Parathyroid adenoma (tissue), 2 donors: Measurements from ENCODE around the gene LCMT1.
A peak's percentile ranks its signal among the peaks of the same experiment; 100 is the strongest.

Source experiments
- H2AFZ ChIP-seq: fragments of 300-600 bp; sonication (generic); one replicate; pipeline ENCODE4 v1.7.0; 2017; ENCODE audit warnings: antibody characterized with exemption, mild to moderate bottlenecking
- H3K27ac ChIP-seq: fragments of 300-600 bp; sonication (generic); one replicate; pipeline ENCODE4 v1.7.0; 2017
- H3K27me3 ChIP-seq: fragments of 300-600 bp; sonication (generic); one replicate; pipeline ENCODE4 v1.7.0; 2017; ENCODE audit warnings: low read length; ENCODE audit not compliant: control insufficient read depth, insufficient read depth
- H3K36me3 ChIP-seq: fragments of 300-600 bp; sonication (generic); one replicate; pipeline ENCODE4 v1.7.0; 2017; ENCODE audit warnings: low read length; ENCODE audit not compliant: control insufficient read depth, insufficient read depth
- H3K4me1 ChIP-seq: fragments of 300-600 bp; sonication (generic); one replicate; pipeline ENCODE4 v1.7.0; 2017; ENCODE audit warnings: control low read depth
- H3K4me2 ChIP-seq: fragments of 300-600 bp; sonication (generic); one replicate; pipeline ENCODE4 v1.7.0; 2017; ENCODE audit warnings: low read length
- H3K4me3 ChIP-seq: fragments of 300-600 bp; sonication (generic); one replicate; pipeline ENCODE4 v1.7.0; 2017; ENCODE audit warnings: low read depth, low read length
- H3K79me2 ChIP-seq: fragments of 300-600 bp; sonication (generic); one replicate; pipeline ENCODE4 v1.7.0; 2017; ENCODE audit warnings: control low read depth
- H3K9ac ChIP-seq: fragments of 300-600 bp; sonication (generic); one replicate; pipeline ENCODE4 v1.7.0; 2017; ENCODE audit warnings: mild to moderate bottlenecking
- H3K9me3 ChIP-seq: fragments of 300-600 bp; sonication (generic); one replicate; pipeline ENCODE4 v1.7.0; 2017; ENCODE audit warnings: low read length; ENCODE audit not compliant: control insufficient read depth
- TF ChIP-seq, protein P1 (sequence below): fragments of 300-600 bp; sonication (generic); IDR thresholded peaks from one replicate; pipeline ENCODE4 v1.7.0; 2017; ENCODE audit warnings: antibody characterized with exemption, mild to moderate bottlenecking
- donor health status: primary hyperparathyroidism.

The LCMT1 gene

DNA sequence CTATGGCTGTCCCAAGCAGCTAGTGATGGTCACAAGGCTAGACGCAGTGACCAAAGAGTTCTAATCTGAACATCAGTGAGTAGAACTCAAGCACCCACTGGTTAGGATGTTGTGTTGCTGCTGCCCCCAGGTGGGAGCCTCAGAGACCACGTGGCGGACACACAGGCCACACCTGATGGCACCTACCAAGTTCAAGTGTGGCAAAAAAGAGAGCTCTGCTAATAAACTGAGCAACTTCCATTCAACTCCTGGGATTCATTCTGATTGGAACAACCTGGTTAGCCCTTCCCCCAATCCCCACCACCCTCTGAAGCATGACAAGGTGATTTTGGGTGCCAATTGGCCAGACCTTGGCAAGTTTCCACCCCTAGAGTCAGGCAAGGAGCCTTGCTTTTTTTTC lies 3.5 kb upstream of the LCMT1 start:
- TF ChIP-seq, protein P1, sequence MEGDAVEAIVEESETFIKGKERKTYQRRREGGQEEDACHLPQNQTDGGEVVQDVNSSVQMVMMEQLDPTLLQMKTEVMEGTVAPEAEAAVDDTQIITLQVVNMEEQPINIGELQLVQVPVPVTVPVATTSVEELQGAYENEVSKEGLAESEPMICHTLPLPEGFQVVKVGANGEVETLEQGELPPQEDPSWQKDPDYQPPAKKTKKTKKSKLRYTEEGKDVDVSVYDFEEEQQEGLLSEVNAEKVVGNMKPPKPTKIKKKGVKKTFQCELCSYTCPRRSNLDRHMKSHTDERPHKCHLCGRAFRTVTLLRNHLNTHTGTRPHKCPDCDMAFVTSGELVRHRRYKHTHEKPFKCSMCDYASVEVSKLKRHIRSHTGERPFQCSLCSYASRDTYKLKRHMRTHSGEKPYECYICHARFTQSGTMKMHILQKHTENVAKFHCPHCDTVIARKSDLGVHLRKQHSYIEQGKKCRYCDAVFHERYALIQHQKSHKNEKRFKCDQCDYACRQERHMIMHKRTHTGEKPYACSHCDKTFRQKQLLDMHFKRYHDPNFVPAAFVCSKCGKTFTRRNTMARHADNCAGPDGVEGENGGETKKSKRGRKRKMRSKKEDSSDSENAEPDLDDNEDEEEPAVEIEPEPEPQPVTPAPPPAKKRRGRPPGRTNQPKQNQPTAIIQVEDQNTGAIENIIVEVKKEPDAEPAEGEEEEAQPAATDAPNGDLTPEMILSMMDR: no peak
- no peak overlapping the region for H3K27ac ChIP-seq
- H3K9me3 ChIP-seq: no peaks in the 10 kb centered on the region
- H2AFZ ChIP-seq: no peak overlapping the region
- H3K4me3 ChIP-seq: no peak overlapping the region
- H3K4me2 ChIP-seq: no peak overlapping the region
- peaks cover 11% of the 10 kb centered on the region for H3K4me1 ChIP-seq
- H3K36me3 ChIP-seq: no peaks in the 10 kb centered on the region
- no peak overlapping the region for H3K9ac ChIP-seq
- H3K79me2 ChIP-seq: peaks cover 15% of the 10 kb centered on the region
- no peaks in the 10 kb centered on the region for H3K27me3 ChIP-seq

- TF ChIP-seq, protein P1: no peak
- Histone ChIP-seq H3K27me3 (no peaks in the 10 kb centered on the region), H3K27ac (no peak overlapping the region), H3K79me2 (peaks cover 27% of the 10 kb centered on the region), H3K9ac (no peak overlapping the region), H3K4me1 (peaks cover 11% of the 10 kb centered on the region), H3K9me3 (no peaks in the 10 kb centered on the region), H3K36me3 (no peaks in the 10 kb centered on the region), H2AFZ (no peak overlapping the region), H3K4me3 (no peak overlapping the region), H3K4me2 (no peak overlapping the region)
Observed at GRCh38 chr16:25109643-25110042, 1.9 kb upstream of the LCMT1 start.

DNA sequence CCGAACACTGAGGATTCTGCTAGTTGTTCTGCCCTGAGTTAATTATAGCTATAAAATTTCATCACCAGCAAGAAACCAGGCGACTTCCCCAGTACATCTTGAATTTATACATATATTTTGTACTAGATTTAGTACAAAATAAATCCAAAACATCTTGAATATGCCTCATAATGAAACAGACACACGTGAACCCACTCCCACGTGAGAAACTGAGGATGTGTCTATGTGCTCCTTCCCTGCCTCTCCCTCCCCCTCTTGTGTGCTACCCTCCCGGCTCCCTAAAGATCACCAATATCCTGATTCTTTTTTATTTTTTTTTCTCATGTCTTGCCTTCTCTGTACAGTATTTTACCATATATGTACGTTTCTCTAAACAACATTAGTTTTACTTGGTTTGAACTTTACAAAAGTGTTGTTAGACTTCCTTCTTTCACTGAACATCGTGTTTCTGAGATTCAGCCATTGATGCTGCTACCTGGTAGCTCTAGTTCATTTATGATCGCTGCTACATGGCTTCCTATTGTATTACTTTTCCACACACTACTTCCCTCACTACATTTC lies 1.1 kb upstream of the LCMT1 start:
- Histone ChIP-seq H2AFZ (peak overlapping the region; percentile 96), H3K4me2 (no peak overlapping the region), H3K9ac (no peak overlapping the region), H3K9me3 (no peaks in the 10 kb centered on the region), H3K27me3 (no peaks in the 10 kb centered on the region), H3K4me3 (peak overlapping the region; percentile 67), H3K36me3 (no peaks in the 10 kb centered on the region), H3K79me2 (peaks cover 29% of the 10 kb centered on the region), H3K27ac (no peak overlapping the region), H3K4me1 (peaks cover 11% of the 10 kb centered on the region)
- TF ChIP-seq, protein P1: no peak

- Histone ChIP-seq H2AFZ (no peak overlapping the region), H3K27me3 (no peaks in the 10 kb centered on the region), H3K27ac (no peak overlapping the region), H3K4me1 (peaks cover 10% of the 10 kb centered on the region), H3K79me2 (peaks cover 59% of the 10 kb centered on the region), H3K36me3 (no peaks in the 10 kb centered on the region), H3K4me2 (no peak overlapping the region), H3K9ac (no peak overlapping the region), H3K4me3 (no peak overlapping the region), H3K9me3 (no peaks in the 10 kb centered on the region)
- TF ChIP-seq, protein P1: no peak
Observed at GRCh38 chr16:25114121-25114520, 2.6 kb downstream of the LCMT1 start.

- Histone ChIP-seq H2AFZ (no peak overlapping the region), H3K4me3 (no peak overlapping the region), H3K4me1 (peaks cover 12% of the 10 kb centered on the region), H3K36me3 (no peaks in the 10 kb centered on the region), H3K27ac (peak overlapping the region; percentile 65), H3K4me2 (no peak overlapping the region), H3K79me2 (peaks cover 56% of the 10 kb centered on the region), H3K9ac (no peak overlapping the region), H3K27me3 (no peaks in the 10 kb centered on the region), H3K9me3 (no peaks in the 10 kb centered on the region)
- TF ChIP-seq, protein P1: no peak
Observed at GRCh38 chr16:25118851-25119578, 7.5 kb downstream of the LCMT1 start.
